NAMALWA (cell line): ENCODE data around the gene SORCS2.

Experiments
- DNase-seq: peaks from one replicate; pipeline ENCODE4 v3.0.0-alpha.2; 2015; ENCODE audit warnings: low spot score

Gene SORCS2

GRCh38 chr4:7637971-7638370 lies 445.6 kb downstream of the SORCS2 start:
- DNase-seq = no peak

GRCh38 chr4:7638489-7638888 lies 446.2 kb downstream of the SORCS2 start:
- no peak for DNase-seq

DNA sequence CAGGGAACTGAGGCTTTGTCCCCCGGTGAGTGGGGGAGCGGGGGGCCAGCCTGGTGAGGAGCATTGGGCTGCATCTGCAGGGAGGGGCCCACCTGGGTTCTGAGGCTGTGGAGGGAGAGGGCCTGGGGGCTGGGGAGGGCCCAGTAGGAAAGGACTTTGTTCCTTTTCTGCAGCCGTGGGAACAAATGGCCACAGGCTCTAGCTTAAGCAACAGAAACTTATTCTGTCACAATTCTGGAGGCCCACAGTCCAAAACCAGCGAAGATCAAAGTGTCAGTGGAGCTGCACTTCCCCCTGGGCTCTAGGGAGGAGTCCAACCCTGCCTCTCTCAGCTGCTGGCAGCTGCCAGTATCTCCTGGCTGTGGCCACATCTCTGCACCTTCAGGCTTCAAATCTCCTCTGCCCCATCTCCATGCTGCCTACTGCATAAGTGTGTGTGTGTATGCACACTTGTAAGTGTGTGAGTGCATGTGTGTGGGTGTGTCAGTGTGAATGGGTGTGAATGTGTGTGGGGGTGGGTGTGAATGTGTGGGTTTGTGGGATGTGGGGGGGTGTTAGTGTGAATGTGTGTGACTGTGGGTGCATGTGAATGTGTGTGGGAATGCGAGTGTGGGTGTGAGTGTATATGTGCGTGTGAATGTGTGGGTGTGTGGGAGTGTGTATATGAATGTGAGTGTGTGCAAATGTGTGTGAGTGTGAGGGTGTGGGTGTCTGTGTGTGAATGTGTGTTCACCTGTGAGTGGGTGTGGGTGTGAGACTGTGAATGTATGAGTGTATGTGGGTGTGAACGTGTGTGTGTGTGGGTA lies 446.8 kb downstream of the SORCS2 start:
- DNase-seq = no peak

- no peak for DNase-seq
Measured at GRCh38 chr4:7640136-7640535, 447.8 kb downstream of the SORCS2 start.

- no peak for DNase-seq
Measured at GRCh38 chr4:7641712-7642111, 449.4 kb downstream of the SORCS2 start.

GRCh38 chr4:7642741-7643458 lies 450.6 kb downstream of the SORCS2 start:
- DNase-seq = no peak

- DNase-seq = no peak
Measured at GRCh38 chr4:7645158-7645557, 452.8 kb downstream of the SORCS2 start.

DNA sequence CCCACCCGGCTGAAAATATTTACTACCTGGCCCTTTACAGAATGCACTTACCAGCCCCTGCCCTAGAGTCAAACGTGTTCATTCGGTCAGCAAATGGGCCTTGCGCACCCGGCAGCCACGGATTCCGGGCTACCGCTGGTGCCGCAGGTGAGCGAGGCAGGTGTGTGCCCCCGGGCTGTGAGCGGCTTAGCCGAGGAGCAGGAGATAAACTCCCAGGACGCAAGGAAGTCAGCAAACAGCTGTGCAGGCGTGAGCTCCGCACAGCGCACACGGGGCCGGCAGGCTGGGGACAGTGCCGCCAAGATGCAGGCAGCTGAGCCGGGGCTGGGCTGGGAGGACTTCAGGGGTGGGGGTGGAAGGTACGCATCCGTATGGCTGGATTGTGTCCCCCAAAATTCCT lies 453.6 kb downstream of the SORCS2 start:
- DNase-seq = no peak

DNA sequence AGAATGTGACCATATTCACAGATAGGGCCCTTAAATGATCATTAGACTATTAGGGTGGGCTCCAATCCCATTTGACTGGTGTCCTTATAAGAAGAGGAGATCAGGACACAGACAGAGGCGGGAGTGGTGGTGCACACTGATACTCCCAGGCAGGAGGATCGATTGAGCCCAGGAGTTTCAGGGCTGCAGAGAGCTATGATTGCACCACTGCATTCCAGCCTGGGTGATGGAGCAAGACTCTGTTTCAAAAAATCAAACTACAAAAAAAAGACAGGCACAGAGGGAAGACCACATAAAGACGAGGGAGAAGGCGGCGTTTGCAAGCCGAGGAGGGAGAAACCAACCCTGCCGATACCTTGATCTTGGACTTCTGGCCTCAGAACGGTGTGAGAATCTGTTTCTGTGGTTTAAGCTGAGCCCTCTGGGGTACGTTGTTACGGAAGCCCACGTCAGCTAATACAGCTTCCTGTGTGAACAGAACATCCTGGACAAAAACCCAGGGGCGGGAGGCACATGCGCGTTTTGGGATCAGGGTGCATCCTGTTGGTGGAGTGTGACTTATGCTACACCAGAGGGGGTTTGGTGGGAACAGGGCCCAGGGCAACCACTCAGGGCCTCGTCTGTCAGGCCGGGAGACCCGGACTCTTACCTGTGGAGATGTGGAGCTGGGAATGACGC lies 454.2 kb downstream of the SORCS2 start:
- DNase-seq = no peak

DNA sequence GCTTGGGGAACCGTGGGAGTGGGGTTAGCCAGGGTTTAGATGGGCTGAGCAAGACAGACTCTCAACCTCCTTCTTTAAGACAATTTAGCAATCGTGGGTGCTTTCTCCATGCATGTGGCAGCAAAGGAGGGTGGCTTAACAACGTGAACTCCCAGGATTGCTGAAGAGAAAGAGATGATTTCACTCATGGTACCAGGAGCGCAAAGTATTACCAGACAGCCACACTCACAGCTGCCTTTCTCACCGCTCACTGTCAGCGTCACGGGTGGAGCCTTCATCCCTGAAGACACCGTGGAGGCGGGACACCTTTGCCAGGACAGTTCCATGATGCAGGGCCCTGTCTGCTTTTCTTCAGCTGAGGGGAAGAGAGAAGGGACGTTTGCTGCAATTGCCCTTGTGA lies 454.8 kb downstream of the SORCS2 start:
- DNase-seq = no peak

DNA sequence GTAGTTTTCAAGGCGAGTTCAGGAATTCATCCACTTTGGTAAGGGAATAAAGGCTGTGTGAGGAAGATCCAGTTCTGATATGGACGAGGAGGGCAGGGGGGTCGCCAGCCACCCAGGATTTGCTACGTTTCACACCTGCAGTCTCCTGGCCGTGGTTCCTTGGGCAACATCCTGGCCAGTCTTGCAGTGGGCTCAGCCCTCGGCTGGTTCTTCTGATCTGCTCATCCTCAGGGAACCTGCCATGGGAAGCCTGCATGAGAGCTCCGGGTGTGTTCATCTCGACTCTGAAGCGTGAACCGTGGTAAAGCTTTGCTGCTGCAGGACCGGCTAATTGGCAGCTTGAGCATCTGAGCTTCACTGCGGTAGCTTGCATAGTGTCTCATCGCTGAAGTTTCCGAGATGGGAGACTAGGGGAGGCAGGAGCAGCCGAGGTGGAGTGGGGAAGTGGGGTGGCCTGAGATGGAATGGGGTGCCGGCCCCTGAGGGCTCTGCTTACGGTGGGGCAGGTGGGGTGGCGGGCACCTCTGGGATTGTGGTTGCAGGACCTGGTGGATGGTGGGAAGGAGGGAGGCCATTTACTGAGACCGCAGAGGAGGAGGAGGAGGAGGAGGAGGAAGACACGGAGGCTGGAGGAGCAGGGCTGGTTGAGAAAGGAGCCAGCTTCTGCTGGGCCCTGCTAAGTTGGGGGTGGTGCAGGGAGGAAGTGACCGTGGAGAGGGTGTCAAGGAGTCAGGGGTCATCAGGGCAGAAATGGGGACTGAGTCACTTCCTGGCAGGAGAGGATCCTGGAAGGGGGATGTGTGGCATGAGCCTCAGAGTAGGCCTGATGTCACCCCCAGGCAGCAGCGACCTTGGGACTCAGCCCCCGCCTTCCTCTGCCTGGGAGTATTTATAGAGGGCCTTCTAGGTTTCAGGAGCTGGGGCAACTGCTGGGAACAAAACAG lies 455.5 kb downstream of the SORCS2 start:
- DNase-seq = no peak

DNA sequence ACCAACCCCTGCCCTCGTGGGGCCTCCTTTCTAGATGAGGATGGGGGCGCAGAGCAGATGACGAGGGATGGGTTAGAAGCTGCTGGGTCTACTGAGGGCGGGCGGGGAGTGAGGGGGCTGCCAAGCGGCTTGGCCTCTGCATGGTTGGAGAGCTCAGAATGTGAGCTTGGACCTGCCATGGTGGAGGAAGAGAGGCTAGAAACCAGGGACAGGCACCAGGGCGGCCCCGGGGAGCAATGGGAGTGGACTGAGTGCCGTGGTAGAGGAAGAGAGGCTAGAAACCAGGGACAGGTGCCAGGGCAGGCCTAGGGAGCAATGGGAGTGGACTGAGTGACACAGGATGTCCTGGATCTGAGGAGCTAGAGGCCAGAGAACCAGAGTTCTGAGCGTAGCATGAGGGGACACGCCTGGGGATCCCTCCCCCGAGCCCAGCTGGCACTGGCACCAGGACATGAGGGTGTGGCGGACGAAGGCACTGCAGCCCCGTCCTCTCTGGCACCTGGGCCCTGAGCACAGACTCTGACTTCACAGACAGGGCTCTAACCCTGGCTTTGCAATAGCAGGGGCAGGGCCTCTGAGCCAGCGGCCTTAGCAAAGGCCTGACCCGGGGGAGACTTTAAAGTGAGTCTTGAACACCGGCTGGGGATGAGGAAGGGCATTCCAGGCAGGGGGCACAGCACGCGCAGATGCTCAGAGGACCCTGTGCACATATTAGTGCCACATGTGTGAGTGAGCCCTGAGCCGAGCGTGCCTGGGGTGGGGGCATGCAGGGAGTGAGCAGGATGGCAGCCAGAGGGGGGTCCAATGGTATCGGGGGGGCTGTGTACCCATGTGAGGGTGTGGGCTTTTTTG lies 456.4 kb downstream of the SORCS2 start:
- DNase-seq = no peak

- DNase-seq = no peak
Measured at GRCh38 chr4:7649411-7649740, 457.0 kb downstream of the SORCS2 start.

GRCh38 chr4:7649741-7650531 lies 457.6 kb downstream of the SORCS2 start:
- DNase-seq = no peak

DNA sequence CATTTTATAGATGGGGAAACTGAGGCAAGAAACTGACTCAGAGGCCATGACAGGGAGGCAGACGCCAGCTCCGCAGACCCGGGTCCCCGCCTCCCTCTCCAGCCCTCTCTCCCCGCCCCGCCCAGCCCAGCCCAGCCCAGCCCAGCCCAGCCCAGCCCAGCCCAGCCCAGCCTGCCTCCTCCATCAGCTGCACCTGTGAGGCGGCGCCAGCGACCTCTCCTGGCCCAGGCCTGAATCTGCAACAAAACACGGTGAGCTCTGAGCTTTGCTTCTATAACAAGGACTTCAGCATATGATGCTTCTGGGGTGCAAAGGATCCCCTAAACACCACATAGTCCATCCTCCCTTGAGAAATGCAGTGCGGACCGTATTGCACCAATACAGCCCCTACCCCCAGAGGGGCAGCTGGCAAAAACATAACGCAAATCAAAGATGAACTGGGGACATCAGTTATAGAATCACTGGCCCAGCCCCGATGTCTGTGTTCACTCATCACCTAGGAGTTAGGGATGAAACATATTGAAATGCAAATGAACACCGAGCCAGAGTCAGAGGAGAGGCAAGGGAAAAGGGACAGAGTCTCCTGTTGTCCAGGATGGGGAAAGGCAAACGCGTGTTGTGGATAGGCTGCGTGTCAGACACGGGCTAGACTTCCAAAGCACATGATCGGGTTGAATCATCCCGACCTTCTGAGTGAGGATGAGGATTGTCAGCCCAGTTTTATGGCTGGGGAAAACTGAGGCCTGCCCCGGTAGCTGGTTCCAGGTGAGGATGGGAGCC lies 458.5 kb downstream of the SORCS2 start:
- DNase-seq = peak; percentile 44

GRCh38 chr4:7651461-7651921 lies 459.2 kb downstream of the SORCS2 start:
- no peak for DNase-seq

DNA sequence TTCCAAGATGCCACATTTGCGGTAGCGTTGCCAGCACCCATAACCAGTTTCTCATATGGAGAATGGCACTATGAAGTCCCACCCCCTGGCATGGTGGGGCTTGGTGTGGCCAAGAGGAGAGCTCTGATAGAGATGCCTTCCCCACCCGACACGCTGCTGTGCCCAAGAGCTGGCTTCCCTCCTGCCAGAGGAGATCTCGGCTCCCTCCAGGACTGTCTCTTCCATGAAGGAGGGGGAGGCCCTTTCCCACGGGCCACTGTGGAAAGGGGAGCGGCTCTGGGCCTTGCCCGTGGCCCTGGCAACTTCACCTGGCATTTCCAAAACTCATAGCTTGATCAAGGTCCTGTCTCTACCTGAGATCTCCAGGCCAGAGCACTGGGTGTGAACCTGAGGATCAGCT lies 459.7 kb downstream of the SORCS2 start:
- no peak for DNase-seq

DNA sequence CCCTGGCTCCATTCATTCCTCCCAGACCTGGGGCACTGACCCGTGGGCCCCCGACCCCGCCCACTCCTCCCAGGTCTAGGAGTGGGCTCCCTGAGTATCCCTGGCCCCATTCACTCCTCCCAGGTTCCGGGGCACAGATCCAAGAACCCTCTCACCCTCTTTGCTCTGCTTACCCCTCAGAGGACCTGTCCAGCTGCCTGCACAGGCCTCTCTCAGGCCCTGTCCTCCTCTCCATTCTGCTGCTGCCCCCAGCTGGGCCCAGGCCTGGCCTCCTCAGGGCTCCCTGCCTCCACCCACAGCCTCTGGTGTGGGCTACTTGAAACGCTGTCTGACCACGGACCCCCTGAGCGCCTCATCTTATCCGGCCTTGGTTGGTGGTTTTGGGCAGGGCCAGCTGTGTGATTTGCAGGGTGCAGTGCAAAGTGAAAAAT lies 460.1 kb downstream of the SORCS2 start:
- DNase-seq = no peak

DNA sequence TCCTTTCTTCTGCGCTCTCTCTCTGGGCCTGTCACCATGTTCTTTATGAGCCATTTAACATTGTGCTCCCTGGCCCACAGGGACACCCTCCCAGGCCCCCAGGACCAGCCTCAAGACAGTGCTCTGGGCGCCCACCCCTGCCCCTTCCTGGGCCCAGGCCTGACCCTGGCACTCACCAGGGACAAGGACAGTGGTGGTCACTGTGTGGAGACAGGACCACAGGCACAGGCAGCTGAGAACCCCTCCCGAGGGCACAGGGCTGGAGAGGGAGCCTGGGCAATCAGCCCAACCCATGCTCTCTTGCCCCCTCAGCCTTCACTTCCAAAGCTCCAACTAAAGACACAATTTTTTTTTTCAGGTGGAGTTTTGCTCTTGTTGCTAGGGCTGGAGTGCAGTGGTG lies 460.6 kb downstream of the SORCS2 start:
- no peak for DNase-seq
